HG02678 (cell line): Measurements from ENCODE around the gene ZFYVE28.
A peak's percentile ranks its signal among the peaks of the same experiment; 100 is the strongest.
"Not testable (repeated sequence)": the region's sequence is repeated elsewhere in the genome, so short reads cannot be mapped to it uniquely, and the experiment has no call there.

Source experiments
- ATAC-seq: cut with Tn5 transposase; IDR thresholded peaks from one replicate; pipeline ENCODE4 v1.9.1; 2021; ENCODE audit warnings: mild to moderate bottlenecking, moderate library complexity; ENCODE audit not compliant: unreplicated experiment

Gene ZFYVE28

DNA sequence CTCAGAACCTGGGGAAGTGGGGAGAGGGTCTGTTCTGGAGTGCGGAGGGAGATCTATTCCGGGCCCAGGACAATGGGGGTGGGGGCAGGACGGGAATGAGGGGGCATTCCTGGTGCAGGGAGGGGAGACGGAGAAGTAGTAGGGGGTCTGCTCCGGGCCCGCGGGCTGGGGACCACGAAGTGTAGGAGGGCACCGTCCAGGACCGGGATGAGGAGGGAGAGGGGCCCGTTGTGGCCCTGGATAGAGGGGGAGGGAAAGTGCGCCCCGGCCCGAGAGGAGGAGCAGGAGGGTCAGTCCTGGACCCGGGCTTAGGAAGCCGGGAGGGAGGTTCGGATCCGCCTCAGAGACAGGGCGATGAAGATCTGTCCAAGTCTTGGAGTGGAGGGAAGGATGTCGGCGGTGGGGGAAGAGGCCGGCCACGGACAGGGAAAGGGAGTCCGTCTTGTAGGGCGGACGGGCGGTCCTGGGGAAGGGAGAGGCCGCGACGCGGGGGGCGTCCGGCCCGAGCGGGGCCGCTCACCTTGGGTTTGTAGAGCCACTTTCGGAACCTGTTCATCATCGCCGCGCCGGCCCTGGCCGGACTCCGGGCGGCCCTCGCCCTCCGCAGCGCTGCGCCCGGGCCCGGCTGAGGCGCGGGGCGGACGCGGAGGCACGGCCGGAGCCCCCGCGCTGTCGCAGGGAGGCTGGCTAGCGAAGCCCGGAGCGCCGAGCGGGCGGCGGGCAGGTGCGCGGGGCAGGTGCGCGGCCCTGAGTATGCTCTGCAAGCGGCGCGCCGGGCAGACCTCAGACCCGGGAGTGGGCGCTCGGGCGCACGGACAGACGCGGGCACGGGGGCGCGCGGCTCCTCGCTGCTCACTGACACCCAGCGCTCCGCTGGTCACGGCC, at the start of gene ZFYVE28:
TSS of gene ZFYVE28 (minus strand) at position 881 of the 885 bp plus-strand sequence. CDS start at position 559, 322 bp downstream.
- no peak for ATAC-seq

DNA sequence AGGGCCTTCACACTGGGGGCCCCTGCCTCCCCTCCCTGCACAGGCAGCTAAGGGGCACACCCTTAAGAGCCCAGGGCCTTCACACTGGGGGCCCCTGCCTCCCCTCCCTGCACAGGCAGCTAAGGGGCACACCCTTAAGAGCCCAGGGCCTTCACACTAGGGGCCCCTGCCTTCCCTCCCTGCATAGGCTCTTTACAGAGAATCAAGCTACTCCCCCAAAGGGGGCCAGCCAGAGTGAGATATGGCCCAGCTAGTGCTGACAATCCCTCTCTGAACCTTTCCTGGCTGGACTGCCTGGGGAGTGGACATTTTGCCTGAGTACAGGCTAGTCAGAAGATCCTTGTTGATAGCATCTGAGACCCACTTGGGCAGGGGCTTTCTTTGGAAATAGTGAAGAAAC, 47.1 kb upstream of the ZFYVE28 start:
- not testable (repeated sequence) for ATAC-seq

DNA sequence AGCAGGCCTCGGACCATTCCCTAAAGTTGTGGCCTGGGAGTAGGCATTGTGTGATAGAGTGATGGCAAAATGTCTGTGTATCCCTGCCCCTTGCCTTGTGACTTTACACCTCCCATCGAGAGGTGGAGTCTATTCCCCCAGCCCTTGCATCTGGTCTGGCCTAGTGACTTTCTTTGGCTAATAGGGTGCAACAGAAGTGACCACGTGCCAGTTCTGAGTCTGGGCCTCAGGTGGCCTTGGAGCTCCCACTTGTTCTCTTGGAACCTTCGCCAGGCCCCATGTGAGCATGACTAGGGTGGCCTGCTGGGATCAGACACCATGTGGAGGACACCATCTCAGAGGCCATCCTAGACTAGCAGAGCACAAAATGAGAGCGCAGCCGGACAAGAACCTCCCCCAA, 46.6 kb upstream of the ZFYVE28 start:
- no peak for ATAC-seq

DNA sequence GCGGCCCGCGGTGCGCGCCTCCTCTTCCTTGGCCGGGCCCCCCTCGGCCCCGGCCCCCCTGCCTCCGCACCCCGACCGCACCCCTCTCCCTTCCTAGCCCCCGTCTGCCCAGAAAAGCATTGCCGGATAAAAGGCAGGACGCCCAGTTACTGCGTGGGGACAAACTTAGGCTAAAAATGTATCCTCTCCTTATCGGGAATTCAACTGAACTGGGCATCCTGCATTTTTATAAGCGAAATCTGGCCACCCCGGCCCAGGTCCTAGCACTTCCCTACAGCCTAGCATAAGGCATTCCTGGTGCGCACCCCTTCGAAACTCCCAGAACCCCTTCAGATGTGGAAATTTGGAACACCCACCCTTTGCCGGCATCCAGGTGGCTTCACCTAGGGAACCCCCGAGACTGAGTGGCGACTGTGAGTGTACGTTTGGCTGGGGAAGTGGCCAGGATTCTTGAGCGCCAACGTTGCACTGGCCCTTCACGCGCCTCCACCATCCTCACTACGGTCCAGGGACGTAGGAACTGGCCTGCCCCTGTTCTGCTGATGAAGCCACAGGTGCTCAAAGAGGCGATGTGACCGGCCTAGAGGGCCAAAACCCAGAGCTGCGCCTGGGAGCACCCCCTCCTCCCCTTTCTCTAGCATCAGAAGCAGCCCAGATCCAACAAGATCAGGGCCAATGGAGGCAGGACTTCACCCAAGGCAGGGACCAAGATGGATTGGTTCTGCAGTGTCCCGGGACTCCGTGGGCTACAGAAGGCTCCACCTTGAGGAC, 44.7 kb upstream of the ZFYVE28 start:
- no peak for ATAC-seq

DNA sequence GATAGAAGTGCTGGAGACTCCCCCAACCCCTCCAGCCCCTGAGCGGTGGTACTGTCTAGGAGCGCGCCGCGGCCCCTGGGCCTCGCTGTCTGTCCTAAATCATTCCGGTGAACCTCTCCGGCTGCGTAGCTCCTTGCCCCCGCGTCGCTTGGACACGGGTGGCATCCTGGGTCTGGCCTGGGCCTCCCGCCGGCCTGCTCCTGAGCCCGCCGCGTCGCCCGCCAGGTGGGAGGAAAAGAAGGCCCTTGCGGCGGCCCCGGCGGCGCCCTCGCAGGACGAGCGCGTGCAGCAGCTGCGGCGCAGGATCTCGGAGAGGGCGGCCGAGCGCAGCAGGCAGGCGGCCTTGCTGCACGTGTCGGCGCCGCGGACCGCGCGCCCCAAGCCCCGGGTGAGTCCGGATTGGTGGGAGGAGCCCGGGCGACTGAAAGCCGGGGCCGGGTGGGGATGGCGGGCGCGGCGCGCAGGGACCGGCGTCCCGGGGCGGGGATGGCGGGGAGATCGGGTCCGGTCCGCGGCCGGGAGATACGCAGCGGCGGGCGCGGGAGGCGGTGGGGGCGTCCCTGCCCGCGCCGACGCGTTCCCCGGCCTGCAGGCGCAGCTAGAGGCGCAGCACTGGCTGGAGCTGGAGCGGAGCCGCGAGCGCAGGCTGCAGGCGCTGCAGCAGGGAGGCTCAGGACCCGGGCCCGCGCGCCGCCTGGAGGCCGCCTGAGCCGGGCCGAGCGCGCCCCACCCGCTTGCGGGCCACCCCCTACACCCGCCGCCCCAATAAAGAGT, 44.0 kb upstream of the ZFYVE28 start:
- peak; percentile 87 for ATAC-seq

DNA sequence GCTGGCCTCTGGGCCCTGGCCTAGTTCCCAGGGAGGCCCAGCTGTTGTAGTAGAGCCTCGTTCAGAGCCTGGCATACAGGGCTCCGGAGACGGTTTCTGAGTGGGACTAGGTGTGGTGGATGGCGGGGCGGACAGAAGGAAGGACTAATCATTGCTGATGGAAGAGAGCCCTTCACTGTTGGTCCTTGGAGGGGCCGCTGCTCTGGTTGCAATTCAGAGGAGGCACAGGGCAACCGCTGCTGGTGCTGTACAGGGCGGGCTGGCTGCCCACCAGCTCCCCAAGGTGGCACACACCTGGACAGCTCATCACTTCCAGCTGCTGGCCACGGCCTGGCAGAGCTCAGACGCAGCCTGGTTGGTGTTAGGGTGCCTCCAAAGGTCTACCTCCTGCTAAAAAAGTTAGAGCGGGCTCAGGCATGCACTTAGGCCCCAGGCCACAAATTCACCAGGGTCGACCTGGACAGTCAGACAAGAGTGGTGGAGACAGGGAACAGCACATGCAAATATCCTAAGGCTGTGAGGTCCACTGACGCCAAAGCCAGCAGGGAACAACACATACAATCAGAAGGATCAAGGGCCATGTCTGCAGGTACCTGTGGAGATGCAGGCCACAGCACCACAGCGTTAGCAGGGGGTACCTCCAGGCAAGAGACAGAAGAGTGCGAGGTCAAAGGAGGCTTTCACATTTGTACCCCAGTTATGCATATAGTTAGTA, 43.0 kb upstream of the ZFYVE28 start:
- ATAC-seq = no peak

DNA sequence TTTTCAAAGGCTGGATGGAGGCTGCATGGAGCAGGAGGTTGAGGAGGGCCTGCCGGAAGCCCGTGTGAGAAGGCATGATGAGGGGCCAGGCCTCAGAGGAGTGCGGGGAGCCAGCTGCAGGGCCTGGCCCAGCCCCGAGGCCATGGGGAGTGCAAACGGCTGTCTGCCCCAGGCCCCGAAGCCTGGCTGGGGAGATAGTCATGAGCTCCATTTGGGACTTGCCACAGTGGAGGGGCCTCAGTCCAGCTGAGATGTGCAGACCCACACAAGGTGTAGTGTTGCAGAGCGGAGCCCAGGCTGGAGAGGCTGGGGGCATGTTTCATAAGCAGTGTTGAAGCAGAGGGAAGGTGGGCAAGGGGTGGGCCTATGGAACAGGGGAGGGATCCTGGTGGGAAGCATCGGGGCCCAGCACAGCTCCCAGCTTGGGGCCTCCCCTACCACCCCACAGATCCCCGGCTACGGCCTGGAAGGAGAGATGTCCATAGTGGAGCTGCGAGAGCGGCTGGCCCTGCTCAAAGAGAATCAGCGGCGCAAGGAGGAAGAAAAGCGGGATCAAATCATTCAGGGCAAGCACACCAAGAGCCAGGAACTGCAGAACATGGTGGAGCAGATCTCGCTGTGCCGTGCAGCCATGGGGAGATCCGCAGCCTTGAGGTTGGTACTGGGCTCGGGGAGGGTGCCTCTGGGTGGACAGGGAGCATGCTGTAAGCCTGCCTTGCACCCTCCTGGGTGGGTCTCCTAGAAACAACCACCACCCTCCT, 41.3 kb upstream of the ZFYVE28 start:
- ATAC-seq = no peak

DNA sequence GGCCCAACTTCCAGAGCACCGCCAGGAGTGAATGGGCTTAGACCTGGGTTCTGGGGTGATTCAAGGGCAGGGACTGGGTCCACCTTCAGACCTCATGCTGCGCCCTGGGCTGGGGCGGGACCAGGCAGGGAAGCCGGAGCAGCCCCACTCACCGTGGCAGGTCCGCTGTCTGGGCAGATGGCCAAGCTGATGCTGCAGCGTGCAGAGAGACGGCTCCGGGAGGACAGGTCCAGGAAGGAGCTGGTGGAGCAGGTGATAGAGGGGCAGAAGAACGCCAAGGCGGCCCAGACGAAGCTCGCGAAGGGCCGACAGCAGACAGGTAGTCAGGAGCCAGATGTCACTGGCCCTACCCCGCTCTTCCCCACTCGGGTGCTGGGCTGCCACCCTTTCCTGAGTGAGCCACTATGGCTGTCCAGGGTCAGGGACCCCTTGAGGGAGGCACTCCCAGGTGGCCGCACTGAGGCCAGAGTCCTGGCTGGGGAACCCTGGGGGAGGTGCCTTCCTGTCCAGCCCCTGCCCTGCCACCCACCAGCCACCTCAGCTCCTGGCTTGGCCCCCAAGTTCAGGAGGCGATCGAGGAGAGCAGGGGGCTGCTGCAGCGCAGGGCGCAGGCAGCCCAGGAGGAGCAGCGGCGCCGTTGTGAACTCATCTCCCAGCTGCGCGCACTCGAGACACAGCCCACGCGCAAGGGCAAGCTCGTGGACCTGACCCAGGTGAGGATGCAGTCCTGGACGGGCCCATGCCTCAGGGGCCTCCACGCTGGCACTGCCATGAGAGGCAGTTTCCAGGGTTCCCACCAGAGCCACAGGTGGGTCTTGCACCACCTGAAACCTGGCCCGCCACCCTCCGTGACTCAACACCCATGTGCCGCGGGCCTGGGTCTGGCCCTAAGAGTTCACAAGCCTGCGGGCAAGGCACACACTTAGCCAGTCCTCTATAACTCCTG, 40.4 kb upstream of the ZFYVE28 start:
- no peak for ATAC-seq

DNA sequence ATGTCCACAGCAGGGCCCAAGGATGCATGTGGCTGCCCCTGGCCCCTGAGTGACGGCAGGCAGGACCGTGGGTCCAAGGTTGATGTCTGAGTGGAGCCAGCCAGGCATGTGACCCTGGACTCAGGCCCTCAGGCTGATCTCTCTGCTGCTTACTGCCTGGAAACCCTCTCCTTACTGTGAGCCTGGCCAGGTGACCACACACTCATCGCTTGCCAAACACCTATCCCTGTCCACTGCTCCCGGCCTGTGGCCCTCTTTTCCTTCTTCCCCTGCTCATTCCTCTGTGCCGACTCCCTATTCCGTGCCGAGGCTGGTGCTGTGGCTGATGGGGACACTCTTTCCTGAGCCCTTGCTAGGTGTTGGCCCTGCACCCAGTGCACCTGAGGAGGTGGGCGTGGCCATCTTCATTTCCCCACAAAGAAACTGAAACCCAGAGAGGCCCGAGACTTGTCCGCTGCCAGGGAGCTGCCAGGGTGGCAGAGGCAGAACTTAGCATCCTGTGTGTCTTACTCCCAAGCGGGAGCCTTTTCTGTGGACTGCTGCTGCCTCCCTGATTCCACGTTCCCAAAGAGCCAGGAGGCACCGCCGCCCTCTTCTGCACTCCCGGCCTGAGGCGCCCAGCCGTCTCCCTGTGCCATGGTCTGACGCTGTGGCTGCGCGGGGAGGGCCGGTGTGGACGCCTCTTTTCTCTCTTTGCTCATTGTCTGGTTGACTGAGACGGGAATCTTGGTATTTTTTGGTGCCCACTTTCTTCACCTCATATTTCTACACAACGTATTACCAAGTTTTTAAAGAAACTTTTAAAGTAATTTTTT, 39.2 kb upstream of the ZFYVE28 start:
- ATAC-seq = no peak

DNA sequence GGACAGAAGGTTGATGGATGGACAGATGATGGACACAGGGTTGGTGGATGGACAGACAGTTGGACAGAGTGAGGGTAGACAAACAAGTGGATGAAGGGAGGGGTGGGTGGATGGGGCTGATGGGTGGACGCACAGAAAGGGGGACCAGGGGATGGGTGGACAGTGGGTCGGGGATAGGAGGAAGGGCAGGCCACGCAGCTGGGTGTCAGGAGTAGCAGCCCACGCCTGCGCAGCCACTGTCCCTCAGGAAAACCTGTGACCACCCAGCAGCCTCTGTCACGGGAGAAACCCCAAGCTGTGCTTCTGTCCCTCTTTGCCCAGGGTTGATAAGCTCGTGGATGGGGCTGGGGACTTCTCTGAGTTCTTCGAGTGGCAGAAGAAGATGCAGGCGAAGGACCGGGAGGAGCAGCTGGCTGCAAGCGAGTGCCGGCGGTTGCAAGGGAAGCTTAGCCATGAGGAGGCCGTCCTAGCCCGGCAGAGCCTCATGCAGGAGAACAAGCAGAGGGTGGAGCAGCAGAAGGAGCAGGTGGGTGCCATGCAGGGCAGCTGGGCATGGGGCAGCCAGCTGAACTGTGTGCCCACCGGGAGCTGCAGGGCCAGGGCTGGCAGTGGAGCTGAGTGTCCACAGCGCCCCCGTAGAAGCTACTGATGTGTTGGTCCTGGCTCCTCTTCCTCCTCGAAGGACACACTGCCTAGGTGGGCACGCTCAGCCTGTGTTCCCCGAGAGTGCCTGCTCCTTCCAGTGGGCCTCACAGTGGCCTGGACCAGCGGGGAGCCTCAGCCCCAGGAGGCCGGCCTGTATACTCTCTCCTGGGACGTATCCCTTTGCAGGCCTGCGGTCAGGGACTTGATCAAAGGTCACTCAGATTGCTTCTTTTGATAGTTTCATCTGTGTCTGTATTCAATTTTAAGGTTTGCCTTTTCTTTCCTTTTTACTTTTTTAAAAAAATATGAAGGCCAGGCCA, 33.7 kb upstream of the ZFYVE28 start:
- no peak for ATAC-seq

DNA sequence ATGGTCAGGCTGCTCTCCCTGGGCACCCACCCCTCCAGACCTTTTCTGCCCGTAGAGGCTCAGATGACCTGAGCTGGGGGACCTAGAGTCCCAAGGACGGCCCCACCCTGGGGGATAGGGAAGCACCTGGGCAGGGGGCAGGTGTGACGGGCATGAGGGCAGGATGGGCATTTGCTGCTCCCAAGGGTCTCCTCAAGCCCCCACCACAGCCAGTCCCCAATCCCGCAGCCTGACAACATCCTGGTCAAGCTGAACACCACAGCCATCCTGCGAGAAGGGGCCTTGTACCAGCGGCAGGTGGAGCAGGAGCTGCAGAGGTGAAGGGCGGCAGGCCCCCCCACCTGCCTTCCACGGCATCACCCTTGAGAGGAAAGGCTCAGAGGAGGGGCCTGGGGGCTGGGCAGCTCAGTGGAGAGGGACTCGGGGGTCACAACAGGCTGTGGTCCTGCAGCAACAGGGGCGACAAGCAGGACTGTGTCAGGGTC, 32.6 kb upstream of the ZFYVE28 start:
- ATAC-seq = no peak

DNA sequence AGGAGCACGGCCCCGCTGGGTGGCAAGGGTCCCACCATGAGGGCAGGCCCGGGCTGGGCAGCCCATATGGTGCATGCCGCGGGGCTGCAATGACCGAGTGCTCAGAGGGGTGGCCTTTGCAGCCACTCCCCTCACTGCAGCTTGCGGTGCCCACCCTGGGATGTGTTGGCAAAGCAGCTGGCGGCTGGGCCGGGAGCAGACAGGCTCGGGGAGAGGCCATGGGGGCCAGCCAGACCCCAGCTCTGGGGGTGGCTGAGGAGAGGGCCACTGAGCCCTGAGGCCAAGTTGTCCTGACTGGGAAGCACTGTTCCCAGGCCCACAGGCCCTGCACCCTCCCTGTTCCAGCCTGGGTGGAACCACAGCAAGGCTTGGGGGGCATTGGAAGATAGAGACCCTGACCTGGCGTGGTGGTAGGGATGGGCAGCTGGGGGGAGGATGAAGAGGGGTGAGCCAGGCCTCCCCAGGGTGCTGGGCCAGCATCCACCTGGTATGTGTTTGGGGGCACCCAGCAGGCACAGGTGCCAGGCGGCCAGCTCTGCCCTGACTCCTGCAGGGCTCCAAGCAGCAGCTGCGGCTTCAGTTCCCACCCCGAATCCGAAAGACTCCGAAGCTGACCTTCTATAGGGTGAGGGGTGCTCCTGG, 32.1 kb upstream of the ZFYVE28 start:
- no peak for ATAC-seq

DNA sequence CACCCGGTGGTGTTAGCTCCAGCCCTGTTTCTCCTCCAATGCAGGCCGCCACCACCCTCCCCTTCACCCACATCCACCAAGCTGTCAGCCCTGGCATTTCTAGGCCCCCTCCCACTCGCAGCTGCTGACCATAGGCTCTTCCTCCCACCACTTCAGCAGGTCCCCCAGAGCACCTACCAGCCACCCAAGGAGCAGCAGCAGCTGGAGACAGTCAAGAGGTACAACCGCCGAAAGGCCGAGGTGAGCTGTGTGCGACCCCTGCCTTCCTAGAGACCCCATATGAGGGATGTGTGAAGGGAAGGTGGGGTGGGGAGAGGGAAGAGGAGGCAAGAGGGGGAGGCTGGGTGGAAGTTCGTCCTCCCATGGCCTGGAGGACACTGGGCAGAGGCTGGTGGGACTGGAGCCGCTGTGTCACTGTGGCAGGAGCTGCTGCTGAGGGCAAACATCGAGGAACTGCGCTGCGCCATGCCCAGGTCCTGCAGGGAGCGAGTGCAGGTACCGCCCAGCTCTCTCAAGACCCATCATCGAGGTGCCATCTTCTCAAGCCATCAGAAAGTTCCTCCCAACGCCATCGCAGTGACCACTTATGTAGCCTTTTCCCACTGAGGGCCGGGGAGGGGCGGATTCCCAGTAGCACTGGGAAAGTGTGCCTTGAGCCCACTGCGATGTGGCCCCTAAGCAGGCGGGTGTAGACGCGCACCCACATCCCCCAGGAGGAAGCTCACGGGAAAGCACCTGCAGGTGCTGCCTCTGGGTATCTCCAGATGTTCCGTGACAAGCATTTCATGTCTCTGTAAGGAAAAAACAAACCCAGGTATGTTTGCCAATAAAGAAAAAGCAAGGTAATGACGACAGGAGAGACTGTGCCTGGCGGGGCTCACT, 31.3 kb upstream of the ZFYVE28 start:
- no peak for ATAC-seq

DNA sequence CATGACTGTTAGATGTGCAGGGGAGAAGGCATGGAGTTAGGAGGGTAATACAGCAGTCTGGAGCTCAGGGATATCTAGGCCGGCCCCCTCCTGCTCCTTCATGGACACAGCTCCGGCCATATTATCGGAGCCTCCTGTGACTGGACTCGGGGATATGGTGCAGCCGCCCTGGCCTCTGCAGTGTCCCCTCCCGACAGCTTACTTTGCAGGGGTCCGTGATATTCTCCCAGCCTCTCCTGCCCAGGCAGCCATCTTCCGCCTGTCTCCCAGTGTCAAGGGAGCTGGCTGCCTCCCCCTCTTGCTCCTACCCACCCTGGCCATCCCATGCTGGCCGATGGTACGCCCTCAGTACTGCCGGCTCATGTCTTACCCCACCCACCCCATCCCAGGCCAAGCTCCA, 30.6 kb upstream of the ZFYVE28 start:
- ATAC-seq = no peak

DNA sequence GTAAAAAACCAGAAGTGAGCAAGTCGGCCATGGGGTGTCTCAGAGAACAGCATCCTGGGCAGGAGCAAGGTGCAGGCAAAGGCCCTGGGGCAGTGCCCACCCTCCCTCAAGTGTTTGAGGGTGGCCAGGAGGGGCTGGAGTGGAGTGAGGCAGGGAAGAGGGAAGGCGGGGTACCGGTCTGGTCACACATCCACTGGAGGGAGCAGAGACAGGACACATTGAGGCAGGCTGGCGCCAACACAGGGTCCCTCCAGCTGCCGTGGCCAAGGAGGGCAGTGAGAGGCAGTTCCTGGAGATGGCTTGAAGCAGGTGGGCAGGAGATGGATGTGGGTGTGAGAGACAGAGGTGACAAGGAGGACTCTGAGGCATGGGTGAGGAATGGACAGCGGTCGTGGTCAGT, 30.1 kb upstream of the ZFYVE28 start:
- no peak for ATAC-seq
